GM12878 (cell line): ENCODE data around the gene NFE2L1. TPM values are rescaled to one million over a fixed set of nuclear protein-coding genes. Genes with fewer than 3 reads are reported as not detected.
A peak's percentile ranks its signal among the peaks of the same experiment; 100 is the strongest.

ENCODE experiments used
- ATAC-seq: fragments of 200-7000 bp; cut with Tn5 transposase; 3 replicates; pipeline ENCODE4 v1.9.1; 2020; ENCODE audit warnings: mild to moderate bottlenecking, moderate library complexity
- BruUV-seq: library from RNA; stranded (reverse); fragments of 400-500 nt; replicated peaks from 2 replicates; lab custom pipeline; 2021; lab: Mats Ljungman, UMichigan
- CTCF ChIA-PET: fragments of 300-600 bp; sonication (Branson Sonifier 250); formaldehyde crosslinking; extraction: SDS; loops from one replicate; lab custom pipeline; 2021; ENCODE audit warnings: inconsistent platforms; lab: Yijun Ruan, JAX
- POLR2A ChIA-PET: fragments of 350-600 bp; formaldehyde crosslinking; extraction: SDS; loops from one replicate; lab custom pipeline; 2021; ENCODE audit warnings: inconsistent platforms; lab: Charles Lee
- RAD21 ChIA-PET: fragments of 300-600 bp; sonication (Branson Sonifier 250); formaldehyde crosslinking; loops from one replicate; lab custom pipeline; 2023; ENCODE audit warnings: antibody characterized with exemption; ENCODE audit not compliant: unreplicated experiment; lab: Charles Lee
- SMC1A ChIA-PET: fragments of 300-600 bp; sonication (Branson Sonifier 250); formaldehyde crosslinking; loops from one replicate; lab custom pipeline; 2023; ENCODE audit not compliant: unreplicated experiment, uncharacterized antibody; lab: Charles Lee
- DNase-seq: peaks from one replicate; pipeline ENCODE4 v3.0.0-alpha.2; 2011; ENCODE audit warnings: low read depth, low spot score
- FAIRE-seq: peaks from 3 replicates; lab custom pipeline; 2011; peaks lifted over from hg19 to GRCh38; lab: Jason Lieb, UNC
- H2AFZ ChIP-seq: 2 replicates; pipeline ENCODE4 v1.6.0; 2011; ENCODE audit warnings: low read depth, low read length, control low read depth; ENCODE audit not compliant: control insufficient read depth
- H3K27ac ChIP-seq: 2 replicates; pipeline ENCODE4 v1.5.1; 2011; ENCODE audit warnings: control low read depth; ENCODE audit not compliant: control insufficient read depth, insufficient read depth
- H3K27me3 ChIP-seq, 2 experiments: replicated peaks in 1 of 2; 2 replicates each; pipeline versions ENCODE4 v1.6.0 to v1.6.1; 2011; ENCODE audit warnings: low read length in 1 of 2; ENCODE audit not compliant: control insufficient read depth in 2 of 2, insufficient read depth in 2 of 2
- H3K36me3 ChIP-seq, 2 experiments: 2 replicates each; pipeline ENCODE4 v1.5.1; 2011; ENCODE audit warnings: low read length in 1 of 2; ENCODE audit not compliant: control insufficient read depth in 2 of 2, insufficient read depth in 2 of 2
- H3K4me1 ChIP-seq: 2 replicates; pipeline ENCODE4 v1.6.1; 2011; ENCODE audit warnings: mild to moderate bottlenecking, low read length, moderate library complexity, mixed read lengths; ENCODE audit not compliant: control insufficient read depth, insufficient read depth
- H3K4me2 ChIP-seq: 2 replicates; pipeline ENCODE4 v1.6.0; 2011; ENCODE audit warnings: control low read depth; ENCODE audit not compliant: control insufficient read depth, insufficient read depth
- H3K4me3 ChIP-seq: fragments of 200-600 bp; sonication (generic); 2 replicates; pipeline ENCODE4 v1.5.1; 2016
- H3K79me2 ChIP-seq: 2 replicates; pipeline ENCODE4 v1.6.0; 2011; ENCODE audit warnings: low read length; ENCODE audit not compliant: control insufficient read depth, insufficient read depth
- H3K9ac ChIP-seq: 2 replicates; pipeline ENCODE4 v1.8.0; 2011; ENCODE audit warnings: low read length, control low read depth, mixed read lengths; ENCODE audit not compliant: control insufficient read depth, insufficient read depth
- H3K9me3 ChIP-seq: replicated peaks from 3 replicates; pipeline ENCODE4 v1.5.1; 2011; ENCODE audit warnings: mild to moderate bottlenecking, low read length; ENCODE audit not compliant: control insufficient read depth, insufficient read depth
- H4K20me1 ChIP-seq: 2 replicates; pipeline ENCODE4 v1.6.0; 2011; ENCODE audit not compliant: control insufficient read depth, insufficient read depth
- ATF7 ChIP-seq: fragments of 450-650 bp; IDR thresholded peaks from 2 replicates; pipeline ENCODE4 v1.6.1; 2016; ENCODE audit warnings: low read depth, mild to moderate bottlenecking
- GABPA ChIP-seq: IDR thresholded peaks from 2 replicates; pipeline ENCODE4 v1.6.1; 2014; ENCODE audit warnings: antibody characterized with exemption, low read depth, mild to moderate bottlenecking, inconsistent platforms
- HDAC2 ChIP-seq: fragments of 200-600 bp; sonication (generic); IDR thresholded peaks from 2 replicates; pipeline ENCODE4 v1.6.1; 2017
- IKZF1 ChIP-seq: fragments of 450-650 bp; conservative IDR thresholded peaks from 2 replicates; pipeline ENCODE4 v1.6.1; 2017; ENCODE audit warnings: antibody characterized with exemption, mild to moderate bottlenecking
- IKZF2 ChIP-seq, 2 experiments: fragments of 450-650 bp; IDR thresholded peaks; 2 replicates each; pipeline ENCODE4 v1.6.1; 2017; ENCODE audit warnings: mild to moderate bottlenecking in 2 of 2, moderate library complexity in 2 of 2
- MTA3 ChIP-seq: IDR thresholded peaks from 2 replicates; pipeline ENCODE4 v1.6.1; 2012; ENCODE audit warnings: low read length, inconsistent platforms, borderline replicate concordance
- POLR2A ChIP-seq: IDR thresholded peaks from 2 replicates; pipeline ENCODE4 v1.6.1; 2011; ENCODE audit warnings: low read depth, mild to moderate bottlenecking, low read length
- POLR2AphosphoS5 ChIP-seq: IDR thresholded peaks from 2 replicates; pipeline ENCODE4 v1.6.1; 2011; ENCODE audit warnings: mild to moderate bottlenecking, low read length, inconsistent platforms
- POU2F2 ChIP-seq: IDR thresholded peaks from 3 replicates; pipeline ENCODE4 v1.6.1; 2011; ENCODE audit warnings: low read depth, mild to moderate bottlenecking, low read length, borderline replicate concordance
- RB1 ChIP-seq: fragments of 450-650 bp; formaldehyde crosslinking; IDR thresholded peaks from 2 replicates; pipeline ENCODE4 v1.6.1; 2017; ENCODE audit warnings: mild to moderate bottlenecking, borderline replicate concordance
- RELA ChIP-seq: fragments of 450-650 bp; IDR thresholded peaks from 2 replicates; pipeline ENCODE4 v1.8.0; 2014; ENCODE audit warnings: borderline replicate concordance; ENCODE audit not compliant: partially characterized antibody
- SP1 ChIP-seq: IDR thresholded peaks from one replicate; pipeline ENCODE4 v1.6.1; 2011; ENCODE audit warnings: low read depth, low read length
- YY1 ChIP-seq: IDR thresholded peaks from 2 replicates; pipeline ENCODE4 v1.6.1; 2011; ENCODE audit warnings: low read depth, mild to moderate bottlenecking, low read length
- ZNF217 ChIP-seq: fragments of 450-650 bp; IDR thresholded peaks from 2 replicates; pipeline ENCODE4 v1.6.1; 2017; ENCODE audit warnings: antibody characterized with exemption, mild to moderate bottlenecking
- WGBS: methylation state at CpG from one replicate; pipeline ENCODE4 v1.1.6; 2016; ENCODE audit warnings: low lambda C conversion rate; ENCODE audit not compliant: insufficient replicate concordance, insufficient coverage; ENCODE audit errors: missing lambda C conversion rate; 5-methylcytosine and 5-hydroxymethylcytosine counted together
- in situ Hi-C: fragments of 300-500 bp; cut with MboI; formaldehyde crosslinking; loops from 9 replicates; pipeline ENCODE4 v1.14.3; 2018; ENCODE audit warnings: mixed read lengths
- intact Hi-C: fragments of 100-400 bp; cut with micrococcal nuclease; formaldehyde crosslinking; loops from one replicate; pipeline ENCODE4 v1.14.2; 2022; ENCODE audit not compliant: unreplicated experiment
- polyA plus RNA-seq, 11 experiments: library from polyadenylated mRNA; depleted of rRNA in 4 of 11; unstranded in 6 of 11; stranded (reverse) in 5 of 11; fragments of >200 nt; fragmentation: Nextera tagmentation in 4 of 11; fragmentation: Illumina TruSeq in 1 of 11; extraction: Ambion mirVana in 4 of 11; extraction: Trizol in 1 of 11; gene quantifications; 1 replicate in 1 of 11; 2 replicates in 10 of 11; pipeline versions ENCODE4 v1.2.1 to v1.2.3, GENCODE V29; 2011 to 2016; ENCODE audit warnings: inconsistent platforms in 2 of 11, missing spikeins in 2 of 11, low read depth in 1 of 11
- total RNA-seq, 4 experiments: library from RNA; depleted of rRNA in 3 of 4; stranded (reverse); fragments of >200 nt in 3 of 4; fragmentation: Illumina TruSeq in 1 of 4; extraction: Trizol in 1 of 4; gene quantifications; 2 replicates each; pipeline versions ENCODE4 v1.2.1 to v1.2.3, GENCODE V29; 2013 to 2021
- TF ChIP-seq, protein P1 (sequence below): IDR thresholded peaks from 2 replicates; pipeline ENCODE4 v1.6.1; 2012; ENCODE audit warnings: mild to moderate bottlenecking, low read depth, low read length
- TF ChIP-seq, protein P2 (sequence below): fragments of 450-650 bp; conservative IDR thresholded peaks from 2 replicates; pipeline ENCODE4 v1.6.1; 2017; ENCODE audit warnings: mild to moderate bottlenecking, moderate library complexity
- TF ChIP-seq, protein P3 (sequence below), 3 experiments: IDR thresholded peaks in 2 of 3; conservative IDR thresholded peaks in 1 of 3; 2 replicates each; pipeline ENCODE4 v1.5.1; 2011; ENCODE audit warnings: low read depth in 3 of 3, low read length in 3 of 3, mild to moderate bottlenecking in 3 of 3, control low read depth in 2 of 3, moderate library complexity in 2 of 3, inconsistent platforms in 1 of 3, mixed read lengths in 1 of 3; ENCODE audit not compliant: control insufficient read depth in 2 of 3, insufficient read depth in 1 of 3; ENCODE audit errors: extremely low read depth in 1 of 3

NFE2L1 gene
- total and polyA plus RNA-seq, 10 of the 15 experiments (the other 5 are each of a cell fraction or from before 2014, with no cell fraction given), result 3.8 to 104 (median 26.4) TPM

DNA sequence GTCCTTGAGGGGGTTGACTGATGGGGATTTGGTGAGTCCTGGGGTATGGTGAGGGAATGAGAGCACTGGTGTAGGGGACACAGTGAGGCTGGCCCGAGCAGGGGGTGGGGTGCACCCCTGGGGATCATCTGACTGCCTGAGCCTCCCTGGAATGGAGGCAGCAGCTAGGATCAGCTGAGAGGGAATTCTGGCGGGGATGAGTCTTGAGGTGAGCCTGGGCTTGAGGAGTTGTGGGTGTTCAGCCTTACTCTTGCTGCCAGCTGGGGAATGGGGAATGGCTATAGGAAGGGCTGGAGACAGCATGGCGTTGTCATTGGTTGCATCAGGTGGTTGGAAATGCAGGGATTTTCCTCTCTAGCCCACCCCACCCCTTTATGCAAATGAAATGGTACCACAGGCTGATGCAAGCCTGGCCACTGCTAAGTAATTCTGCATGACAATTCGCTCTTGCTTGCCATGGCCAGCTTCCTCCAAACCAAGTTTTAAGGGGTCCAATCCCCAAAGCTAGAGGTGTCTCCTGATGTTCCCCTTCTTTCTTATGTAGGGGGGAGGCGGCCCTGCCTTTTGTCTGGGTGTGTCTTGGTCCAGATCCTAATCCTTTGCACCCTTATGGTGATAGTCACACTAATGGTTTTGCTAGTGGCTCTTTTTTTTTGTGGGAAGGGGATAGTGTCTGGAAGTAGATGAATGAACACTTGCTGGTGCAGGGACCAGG lies 7.5 kb downstream of the NFE2L1 start:
- peak overlapping the region; percentile 68 for H3K27ac ChIP-seq
- peak; percentile 81 for ATAC-seq
- in situ Hi-C loops, result no loop called here
- CTCF ChIA-PET, result interaction anchor here (0.8 to 7.2 kb wide), 9 partner anchors 9 to 56 kb away, joined by 3 to 43 read pairs (median 5); no protein-coding TSS in a partner anchor
- H3K4me3 ChIP-seq, result peak overlapping the region; percentile 64
- intact Hi-C loops, result no loop called here
- H3K27me3 ChIP-seq, result no peaks in the 10 kb centered on the region
- peaks cover 74% of the 10 kb centered on the region for H3K79me2 ChIP-seq
- RAD21 ChIA-PET, result interaction anchor here (0.8 to 5.7 kb wide), 8 partner anchors 8 to 85 kb away, joined by 3 to 32 read pairs (median 3); partner anchors contain the start of gene CDK5RAP3
- H3K4me2 ChIP-seq, result peak overlapping the region; percentile 91
- DNase-seq, result peak; percentile 38
- peak overlapping the region; percentile 66 for H3K9ac ChIP-seq
- H2AFZ ChIP-seq, result no peak overlapping the region
- FAIRE-seq, result peak; percentile 95
- 8% methylated on average over 5 of the region's 5 CpGs for WGBS
- peaks cover 25% of the 10 kb centered on the region for H3K4me1 ChIP-seq
- no peaks in the 10 kb centered on the region for H3K9me3 ChIP-seq
- H3K36me3 ChIP-seq, result peaks cover 49 to 50% of the 10 kb centered on the region in 2 experiments
- no TSS peak for BruUV-seq
- SMC1A ChIA-PET, result interaction anchor here (0.8 to 3.9 kb wide), 12 partner anchors 8 to 85 kb away, joined by 3 to 15 read pairs (median 4); no protein-coding TSS in a partner anchor
- POLR2A ChIA-PET, result interaction anchor here (0.5 to 3.3 kb wide), 8 partner anchors 9 to 56 kb away, joined by 3 to 18 read pairs (median 6); partner anchors contain the start of gene SNX11
- peaks cover 5% of the 10 kb centered on the region; the same call in 1 of the 2 replicates for H4K20me1 ChIP-seq
- TF ChIP-seq POLR2AphosphoS5 (peak; percentile 34; the same call in 1 of the 2 replicates), ZNF217 (no peak), HDAC2 (no peak), MTA3 (no peak; the same call in 1 of the 2 replicates), POLR2A (peak; percentile 59; the same call in 1 of the 2 replicates), SP1 (peak; percentile 9), GABPA (no peak), RB1 (no peak; the same call in 1 of the 2 replicates), YY1 (0 out of 2 replicates have a peak, but pooled peaks have one; percentile 36), POU2F2 (peak; percentile 98), IKZF2 (IDR thresholded peaks at IDR 0.05) (peak in 1 of 2 experiments; percentile 37; a peak in 2 of 4 replicates), ATF7 (peak; percentile 46; the same call in 1 of the 2 replicates), RELA (peak; percentile 56), IKZF1 (peak; percentile 69; the same call in 1 of the 2 replicates)
- TF ChIP-seq, protein P1, sequence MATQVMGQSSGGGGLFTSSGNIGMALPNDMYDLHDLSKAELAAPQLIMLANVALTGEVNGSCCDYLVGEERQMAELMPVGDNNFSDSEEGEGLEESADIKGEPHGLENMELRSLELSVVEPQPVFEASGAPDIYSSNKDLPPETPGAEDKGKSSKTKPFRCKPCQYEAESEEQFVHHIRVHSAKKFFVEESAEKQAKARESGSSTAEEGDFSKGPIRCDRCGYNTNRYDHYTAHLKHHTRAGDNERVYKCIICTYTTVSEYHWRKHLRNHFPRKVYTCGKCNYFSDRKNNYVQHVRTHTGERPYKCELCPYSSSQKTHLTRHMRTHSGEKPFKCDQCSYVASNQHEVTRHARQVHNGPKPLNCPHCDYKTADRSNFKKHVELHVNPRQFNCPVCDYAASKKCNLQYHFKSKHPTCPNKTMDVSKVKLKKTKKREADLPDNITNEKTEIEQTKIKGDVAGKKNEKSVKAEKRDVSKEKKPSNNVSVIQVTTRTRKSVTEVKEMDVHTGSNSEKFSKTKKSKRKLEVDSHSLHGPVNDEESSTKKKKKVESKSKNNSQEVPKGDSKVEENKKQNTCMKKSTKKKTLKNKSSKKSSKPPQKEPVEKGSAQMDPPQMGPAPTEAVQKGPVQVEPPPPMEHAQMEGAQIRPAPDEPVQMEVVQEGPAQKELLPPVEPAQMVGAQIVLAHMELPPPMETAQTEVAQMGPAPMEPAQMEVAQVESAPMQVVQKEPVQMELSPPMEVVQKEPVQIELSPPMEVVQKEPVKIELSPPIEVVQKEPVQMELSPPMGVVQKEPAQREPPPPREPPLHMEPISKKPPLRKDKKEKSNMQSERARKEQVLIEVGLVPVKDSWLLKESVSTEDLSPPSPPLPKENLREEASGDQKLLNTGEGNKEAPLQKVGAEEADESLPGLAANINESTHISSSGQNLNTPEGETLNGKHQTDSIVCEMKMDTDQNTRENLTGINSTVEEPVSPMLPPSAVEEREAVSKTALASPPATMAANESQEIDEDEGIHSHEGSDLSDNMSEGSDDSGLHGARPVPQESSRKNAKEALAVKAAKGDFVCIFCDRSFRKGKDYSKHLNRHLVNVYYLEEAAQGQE, result no peak
- TF ChIP-seq, protein P2, sequence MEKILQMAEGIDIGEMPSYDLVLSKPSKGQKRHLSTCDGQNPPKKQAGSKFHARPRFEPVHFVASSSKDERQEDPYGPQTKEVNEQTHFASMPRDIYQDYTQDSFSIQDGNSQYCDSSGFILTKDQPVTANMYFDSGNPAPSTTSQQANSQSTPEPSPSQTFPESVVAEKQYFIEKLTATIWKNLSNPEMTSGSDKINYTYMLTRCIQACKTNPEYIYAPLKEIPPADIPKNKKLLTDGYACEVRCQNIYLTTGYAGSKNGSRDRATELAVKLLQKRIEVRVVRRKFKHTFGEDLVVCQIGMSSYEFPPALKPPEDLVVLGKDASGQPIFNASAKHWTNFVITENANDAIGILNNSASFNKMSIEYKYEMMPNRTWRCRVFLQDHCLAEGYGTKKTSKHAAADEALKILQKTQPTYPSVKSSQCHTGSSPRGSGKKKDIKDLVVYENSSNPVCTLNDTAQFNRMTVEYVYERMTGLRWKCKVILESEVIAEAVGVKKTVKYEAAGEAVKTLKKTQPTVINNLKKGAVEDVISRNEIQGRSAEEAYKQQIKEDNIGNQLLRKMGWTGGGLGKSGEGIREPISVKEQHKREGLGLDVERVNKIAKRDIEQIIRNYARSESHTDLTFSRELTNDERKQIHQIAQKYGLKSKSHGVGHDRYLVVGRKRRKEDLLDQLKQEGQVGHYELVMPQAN, result no peak
- TF ChIP-seq, protein P3, sequence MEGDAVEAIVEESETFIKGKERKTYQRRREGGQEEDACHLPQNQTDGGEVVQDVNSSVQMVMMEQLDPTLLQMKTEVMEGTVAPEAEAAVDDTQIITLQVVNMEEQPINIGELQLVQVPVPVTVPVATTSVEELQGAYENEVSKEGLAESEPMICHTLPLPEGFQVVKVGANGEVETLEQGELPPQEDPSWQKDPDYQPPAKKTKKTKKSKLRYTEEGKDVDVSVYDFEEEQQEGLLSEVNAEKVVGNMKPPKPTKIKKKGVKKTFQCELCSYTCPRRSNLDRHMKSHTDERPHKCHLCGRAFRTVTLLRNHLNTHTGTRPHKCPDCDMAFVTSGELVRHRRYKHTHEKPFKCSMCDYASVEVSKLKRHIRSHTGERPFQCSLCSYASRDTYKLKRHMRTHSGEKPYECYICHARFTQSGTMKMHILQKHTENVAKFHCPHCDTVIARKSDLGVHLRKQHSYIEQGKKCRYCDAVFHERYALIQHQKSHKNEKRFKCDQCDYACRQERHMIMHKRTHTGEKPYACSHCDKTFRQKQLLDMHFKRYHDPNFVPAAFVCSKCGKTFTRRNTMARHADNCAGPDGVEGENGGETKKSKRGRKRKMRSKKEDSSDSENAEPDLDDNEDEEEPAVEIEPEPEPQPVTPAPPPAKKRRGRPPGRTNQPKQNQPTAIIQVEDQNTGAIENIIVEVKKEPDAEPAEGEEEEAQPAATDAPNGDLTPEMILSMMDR (IDR thresholded peaks at IDR 0.05 in 2 of 3, conservative IDR thresholded peaks at IDR 0.05 in 1 of 3; ENCODE audit: control insufficient read depth in 2 of 3, extremely low read depth in 1 of 3, insufficient read depth in 1 of 3, low read depth in 3 of 3, low read length in 3 of 3), result no peak
